ENCODE data around the gene BCL3. TPM values are rescaled to one million over a fixed set of nuclear protein-coding genes. Genes with fewer than 3 reads are reported as not detected.

Gene BCL3
- total RNA-seq, 1 experiment from 2014 or later: 37.9 TPM

DNA sequence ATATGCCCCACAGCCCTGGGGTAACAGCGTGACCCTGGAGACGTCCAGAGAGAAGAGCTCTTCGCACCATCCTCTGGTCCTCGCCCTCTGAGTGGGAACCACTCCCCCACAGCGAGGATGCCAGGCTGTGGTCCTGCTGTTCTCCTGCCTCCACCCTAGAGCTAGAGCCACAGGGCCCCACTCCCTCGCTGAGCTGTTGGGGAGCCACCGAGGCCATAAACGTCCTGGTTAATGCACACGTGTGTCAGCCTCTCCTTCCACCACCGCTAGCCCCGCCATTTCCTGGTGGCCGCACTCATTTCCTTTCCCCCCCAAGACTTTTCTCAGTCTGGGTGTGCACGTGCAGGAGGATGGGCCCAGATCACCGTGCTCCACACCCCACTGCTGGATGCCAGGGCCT is 38.0 kb upstream of the BCL3 start:
- H3K4me3 ChIP-seq (replicated peaks in 1 of 2; ENCODE audit: low read depth in 1 of 2, low read length in 2 of 2): no peak overlapping the region
- CTCF ChIA-PET: no interaction called here
- no peaks in the 10 kb centered on the region for H4K20me1 ChIP-seq (ENCODE audit: insufficient read depth)
- no peak overlapping the region for H3K4me2 ChIP-seq (ENCODE audit: low read length)
- no peak overlapping the region for H2AFZ ChIP-seq (ENCODE audit: low read depth, low read length, poor library complexity, severe bottlenecking)
- H3K27me3 ChIP-seq (ENCODE audit: insufficient read depth, low read length): no peaks in the 10 kb centered on the region
- intact Hi-C loops (cut with micrococcal nuclease): no loop called here
- no peaks in the 10 kb centered on the region for H3K36me3 ChIP-seq (ENCODE audit: control insufficient read depth in 1 of 2, insufficient read depth in 2 of 2, low read length in 2 of 2)
- POLR2A ChIA-PET: no interaction called here
- RAD21 ChIA-PET (ENCODE audit: low non-redundant PET in 1 of 2, low total read pairs in 2 of 2, uncharacterized antibody in 2 of 2, unreplicated experiment in 2 of 2): no interaction called here
- no peak overlapping the region for H3K9ac ChIP-seq (ENCODE audit: low read length)
- ATAC-seq: no peak
- no peak overlapping the region for H3K27ac ChIP-seq (ENCODE audit: low read depth, low read length)
- no peak for DNase-seq (ENCODE audit: low read depth, low spot score)
- no peaks in the 10 kb centered on the region; a peak in 1 of 4 replicates for H3K4me1 ChIP-seq (ENCODE audit: control insufficient read depth in 1 of 2, insufficient read depth in 2 of 2, low read length in 2 of 2)
- H3K9me2 ChIP-seq (ENCODE audit: insufficient read depth): no peaks in the 10 kb centered on the region
- no TSS peak for BruUV-seq (replicated peaks)
- H3K79me2 ChIP-seq (ENCODE audit: insufficient read depth, low read length): no peaks in the 10 kb centered on the region
- TF ChIP-seq CBX3 (IDR thresholded peaks at IDR 0.05; ENCODE audit: low read depth): no peak
- TF ChIP-seq ZNF274 (IDR thresholded peaks at IDR 0.05; ENCODE audit: low read depth, low read length): no peak
- TF ChIP-seq, protein P1, sequence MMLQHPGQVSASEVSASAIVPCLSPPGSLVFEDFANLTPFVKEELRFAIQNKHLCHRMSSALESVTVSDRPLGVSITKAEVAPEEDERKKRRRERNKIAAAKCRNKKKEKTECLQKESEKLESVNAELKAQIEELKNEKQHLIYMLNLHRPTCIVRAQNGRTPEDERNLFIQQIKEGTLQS (IDR thresholded peaks at IDR 0.05): no peak
- H3K9me3 ChIP-seq (ENCODE audit: control insufficient read depth in 1 of 2, insufficient read depth in 1 of 2, low read depth in 1 of 2, low read length in 2 of 2): peaks cover 0 to 9% of the 10 kb centered on the region in 2 experiments; a peak in 1 of 4 replicates

GRCh38 chr19:44712864-44713515 is 35.5 kb upstream of the BCL3 start:
- Histone ChIP-seq H3K9me2 (ENCODE audit: insufficient read depth) (no peaks in the 10 kb centered on the region), H3K27me3 (ENCODE audit: insufficient read depth, low read length) (no peaks in the 10 kb centered on the region), H3K4me3 (replicated peaks in 1 of 2; ENCODE audit: low read depth in 1 of 2, low read length in 2 of 2) (no peak overlapping the region), H3K79me2 (ENCODE audit: insufficient read depth, low read length) (no peaks in the 10 kb centered on the region), H3K36me3 (ENCODE audit: control insufficient read depth in 1 of 2, insufficient read depth in 2 of 2, low read length in 2 of 2) (no peaks in the 10 kb centered on the region), H3K4me1 (ENCODE audit: control insufficient read depth in 1 of 2, insufficient read depth in 2 of 2, low read length in 2 of 2) (peaks cover 0 to 6% of the 10 kb centered on the region in 2 experiments; a peak in 2 of 4 replicates), H3K27ac (ENCODE audit: low read depth, low read length) (no peak overlapping the region), H3K9me3 (ENCODE audit: control insufficient read depth in 1 of 2, insufficient read depth in 1 of 2, low read depth in 1 of 2, low read length in 2 of 2) (peaks cover 0 to 9% of the 10 kb centered on the region in 2 experiments; a peak in 1 of 4 replicates), H3K9ac (ENCODE audit: low read length) (no peak overlapping the region), H2AFZ (ENCODE audit: low read depth, low read length, poor library complexity, severe bottlenecking) (no peak overlapping the region), H3K4me2 (ENCODE audit: low read length) (no peak overlapping the region), H4K20me1 (ENCODE audit: insufficient read depth) (no peaks in the 10 kb centered on the region)
- POLR2A ChIA-PET: no interaction called here
- DNase-seq (ENCODE audit: low read depth, low spot score): no peak
- CTCF ChIA-PET: interaction anchor here (0.8 to 1.7 kb wide), 5 partner anchors 11 to 142 kb away, joined by 3 to 6 read pairs (median 4); no protein-coding TSS in a partner anchor
- RAD21 ChIA-PET (ENCODE audit: low non-redundant PET in 1 of 2, low total read pairs in 2 of 2, uncharacterized antibody in 2 of 2, unreplicated experiment in 2 of 2): interaction anchor here in 1 of 2 experiments (0.6 kb wide), 1 partner anchor 48 kb away, joined by 3 read pairs; no protein-coding TSS in a partner anchor
- intact Hi-C loops (cut with micrococcal nuclease): no loop called here
- no TSS peak for BruUV-seq (replicated peaks)
- TF ChIP-seq ZNF274 (IDR thresholded peaks at IDR 0.05; ENCODE audit: low read depth, low read length) (no peak), POLR2A (IDR thresholded peaks at IDR 0.05; ENCODE audit: borderline replicate concordance, extremely low read depth, insufficient read depth, insufficient read length) (no peak), JUND (IDR thresholded peaks at IDR 0.05) (no peak), YY1 (IDR thresholded peaks at IDR 0.05; ENCODE audit: extremely low read depth, insufficient replicate concordance, low read depth, low read length) (no peak), CEBPB (IDR thresholded peaks at IDR 0.05; ENCODE audit: low read depth) (no peak), POLR2AphosphoS5 (IDR thresholded peaks at IDR 0.05; ENCODE audit: low read depth, low read length) (no peak), EZH2 (IDR thresholded peaks at IDR 0.05) (no peak), SRF (IDR thresholded peaks at IDR 0.05; ENCODE audit: low read depth) (no peak)
- TF ChIP-seq, protein P2, sequence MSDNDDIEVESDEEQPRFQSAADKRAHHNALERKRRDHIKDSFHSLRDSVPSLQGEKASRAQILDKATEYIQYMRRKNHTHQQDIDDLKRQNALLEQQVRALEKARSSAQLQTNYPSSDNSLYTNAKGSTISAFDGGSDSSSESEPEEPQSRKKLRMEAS (IDR thresholded peaks at IDR 0.05): no peak
- ATAC-seq: peak; percentile 88
